ENCODE results near the gene RIMS4. TPM values are rescaled to one million over a fixed set of nuclear protein-coding genes. Genes with fewer than 3 reads are reported as not detected.

Gene RIMS4
- total RNA-seq, 3 donors from 2014 or later, result 0.51 to 2.0 (median 1.4) TPM

GRCh38 chr20:44835661-44836221, 25.4 kb upstream of the RIMS4 start:
- intact Hi-C loops (cut with DNase I, micrococcal nuclease), result no loop called here
- DNase-seq (no peak), ATAC-seq (no peak)
- Histone ChIP-seq H3K9me3 (no peaks in the 10 kb centered on the region), H3K4me3 (no peak overlapping the region), H3K4me1 (ENCODE audit: low read depth) (peaks cover 6% of the 10 kb centered on the region), H3K36me3 (ENCODE audit: low read depth) (no peaks in the 10 kb centered on the region)
- TF ChIP-seq CTCF (IDR thresholded peaks at IDR 0.05), result no peak

GRCh38 chr20:44835116-44835515, 24.8 kb upstream of the RIMS4 start:
- Histone ChIP-seq H3K36me3 (ENCODE audit: low read depth) (no peaks in the 10 kb centered on the region), H3K4me3 (no peak overlapping the region), H3K9me3 (no peaks in the 10 kb centered on the region), H3K4me1 (ENCODE audit: low read depth) (peaks cover 6% of the 10 kb centered on the region)
- ATAC-seq (no peak), DNase-seq (no peak)
- TF ChIP-seq CTCF (IDR thresholded peaks at IDR 0.05), result no peak
- intact Hi-C loops (cut with DNase I, micrococcal nuclease), result no loop called here

GRCh38 chr20:44834693-44835092, 24.3 kb upstream of the RIMS4 start:
- no peak for TF ChIP-seq CTCF (IDR thresholded peaks at IDR 0.05)
- Histone ChIP-seq H3K4me3 (no peak overlapping the region), H3K9me3 (no peaks in the 10 kb centered on the region), H3K4me1 (ENCODE audit: low read depth) (peaks cover 6% of the 10 kb centered on the region), H3K36me3 (ENCODE audit: low read depth) (no peaks in the 10 kb centered on the region)
- no peak for DNase-seq
- intact Hi-C loops (cut with DNase I, micrococcal nuclease), result no loop called here
- ATAC-seq, result no peak

- Histone ChIP-seq H3K4me1 (ENCODE audit: low read depth) (peaks cover 6% of the 10 kb centered on the region), H3K4me3 (no peak overlapping the region), H3K9me3 (no peaks in the 10 kb centered on the region), H3K36me3 (ENCODE audit: low read depth) (no peaks in the 10 kb centered on the region)
- DNase-seq, result no peak
- no peak for TF ChIP-seq CTCF (IDR thresholded peaks at IDR 0.05)
- no peak for ATAC-seq
- intact Hi-C loops (cut with DNase I, micrococcal nuclease), result no loop called here
Observed at GRCh38 chr20:44833437-44833836, 23.1 kb upstream of the RIMS4 start.

- H3K4me3 ChIP-seq, result no peak overlapping the region
- intact Hi-C loops (cut with DNase I, micrococcal nuclease), result no loop called here
- H3K9me3 ChIP-seq, result no peaks in the 10 kb centered on the region
- DNase-seq, result no peak
- no peak for ATAC-seq
- no peaks in the 10 kb centered on the region for H3K36me3 ChIP-seq (ENCODE audit: low read depth)
- no peak for TF ChIP-seq CTCF (IDR thresholded peaks at IDR 0.05)
- peaks cover 6% of the 10 kb centered on the region for H3K4me1 ChIP-seq (ENCODE audit: low read depth)
Observed at GRCh38 chr20:44832724-44833123, 22.4 kb upstream of the RIMS4 start.

- DNase-seq, result no peak
- intact Hi-C loops (cut with DNase I, micrococcal nuclease), result no loop called here
- Histone ChIP-seq H3K36me3 (ENCODE audit: low read depth) (no peaks in the 10 kb centered on the region), H3K4me3 (no peak overlapping the region), H3K9me3 (no peaks in the 10 kb centered on the region), H3K4me1 (ENCODE audit: low read depth) (peaks cover 6% of the 10 kb centered on the region)
- TF ChIP-seq CTCF (IDR thresholded peaks at IDR 0.05), result no peak
- ATAC-seq, result no peak
Observed at GRCh38 chr20:44830995-44831394, 20.6 kb upstream of the RIMS4 start.
